Effector memory CD4-positive, alpha-beta T cell (primary cell): ENCODE results near the gene GADD45GIP1.

ENCODE experiments used
- DNase-seq, 3 donors: peaks; one replicate each; pipeline ENCODE4 v3.0.0-alpha.2; 2020
- H3K27ac ChIP-seq: 2 replicates; pipeline ENCODE4 v1.7.0; 2013; ENCODE audit warnings: mild to moderate bottlenecking, low read length, moderate library complexity; ENCODE audit not compliant: insufficient read depth, poor library complexity, severe bottlenecking
- H3K27me3 ChIP-seq: replicated peaks from 2 replicates; pipeline ENCODE4 v1.7.0; 2013; ENCODE audit warnings: mild to moderate bottlenecking, low read length; ENCODE audit not compliant: insufficient read depth, control insufficient read depth, poor library complexity, severe bottlenecking
- H3K36me3 ChIP-seq: 2 replicates; pipeline ENCODE4 v1.7.0; 2013; ENCODE audit warnings: mild to moderate bottlenecking, low read length, moderate library complexity; ENCODE audit not compliant: control insufficient read depth, insufficient read depth
- H3K4me1 ChIP-seq: 2 replicates; pipeline ENCODE4 v1.7.0; 2013; ENCODE audit warnings: low read length, mild to moderate bottlenecking; ENCODE audit not compliant: control insufficient read depth, insufficient read depth, poor library complexity, severe bottlenecking
- H3K4me3 ChIP-seq: 2 replicates; pipeline ENCODE4 v1.7.0; 2013; ENCODE audit warnings: low read length, low read depth, mild to moderate bottlenecking; ENCODE audit not compliant: insufficient read depth, poor library complexity, severe bottlenecking
- H3K9me3 ChIP-seq: 2 replicates; pipeline ENCODE4 v1.7.0; 2013; ENCODE audit warnings: mild to moderate bottlenecking, low read length, moderate library complexity; ENCODE audit not compliant: control insufficient read depth
- total RNA-seq, 3 donors: gene quantifications; one replicate each; lab custom pipeline; 2026; lab: John Stamatoyannopoulos, UW

GADD45GIP1 gene
- 11.8 to 26.5 (median 13.4) reads per million in 3 donors for total RNA-seq

- no peaks in the 10 kb centered on the region for H3K27me3 ChIP-seq
- peak; percentile 49 to 65 (median 63) for DNase-seq
- H3K9me3 ChIP-seq: no peaks in the 10 kb centered on the region
Observed at GRCh38 chr19:12956446-12957388, at the start of gene GADD45GIP1. GADD45GIP1 (minus strand) TSS chr19:12957223; CDS start chr19:12957212, 11 bp downstream.

DNA sequence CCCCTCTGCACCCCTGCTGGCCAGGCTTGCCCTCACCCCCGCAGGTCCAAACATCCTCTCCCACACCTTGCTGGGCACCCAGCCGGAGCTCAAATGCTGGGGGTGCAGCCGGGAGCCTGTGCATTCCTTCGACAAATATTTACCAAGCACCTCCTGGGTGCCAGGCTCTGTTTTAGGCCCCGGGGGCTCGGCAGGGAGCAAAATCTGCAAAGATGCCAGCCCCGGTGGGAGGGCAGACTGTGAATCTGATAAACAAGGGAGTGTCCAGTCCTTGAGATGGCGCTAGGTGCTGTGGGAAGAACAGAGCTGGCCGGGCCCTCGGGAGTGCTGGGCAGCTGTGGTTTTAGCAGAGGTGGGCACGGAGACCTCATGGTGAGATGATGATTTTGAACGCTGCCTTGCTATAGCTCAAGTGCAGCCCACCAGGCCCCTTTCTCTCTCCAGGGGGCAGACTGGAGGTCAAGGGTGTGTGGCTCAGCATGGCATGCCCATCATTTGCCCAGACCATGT, 48.9 kb upstream of the GADD45GIP1 start:
- H3K27ac ChIP-seq: no peak overlapping the region
- no peaks in the 10 kb centered on the region for H3K36me3 ChIP-seq
- H3K27me3 ChIP-seq: peaks cover 11% of the 10 kb centered on the region
- no peak overlapping the region for H3K4me3 ChIP-seq
- H3K9me3 ChIP-seq: no peaks in the 10 kb centered on the region
- DNase-seq: no peak
- no peaks in the 10 kb centered on the region for H3K4me1 ChIP-seq

More at GRCh38 chr19:12956446-12957388, at the start of gene GADD45GIP1:
- peak within 1 kb of the TSS; percentile 73 for H3K4me3 ChIP-seq
- H3K36me3 ChIP-seq: peaks cover 20% of the 10 kb centered on the region
- H3K4me1 ChIP-seq: peaks cover 7% of the 10 kb centered on the region
- H3K27ac ChIP-seq: peak within 1 kb of the TSS; percentile 64

- Histone ChIP-seq H3K27ac (no peak overlapping the region), H3K27me3 (peaks cover 9% of the 10 kb centered on the region), H3K9me3 (no peaks in the 10 kb centered on the region), H3K4me1 (no peaks in the 10 kb centered on the region), H3K36me3 (no peaks in the 10 kb centered on the region), H3K4me3 (no peak overlapping the region)
- DNase-seq: no peak
Observed at GRCh38 chr19:13005253-13005652, 48.2 kb upstream of the GADD45GIP1 start.

GRCh38 chr19:13004273-13004672, 47.2 kb upstream of the GADD45GIP1 start:
- no peak overlapping the region for H3K4me3 ChIP-seq
- DNase-seq: no peak
- no peak overlapping the region for H3K27ac ChIP-seq
- no peaks in the 10 kb centered on the region for H3K4me1 ChIP-seq
- H3K36me3 ChIP-seq: no peaks in the 10 kb centered on the region
- no peaks in the 10 kb centered on the region for H3K27me3 ChIP-seq
- H3K9me3 ChIP-seq: no peaks in the 10 kb centered on the region

DNA sequence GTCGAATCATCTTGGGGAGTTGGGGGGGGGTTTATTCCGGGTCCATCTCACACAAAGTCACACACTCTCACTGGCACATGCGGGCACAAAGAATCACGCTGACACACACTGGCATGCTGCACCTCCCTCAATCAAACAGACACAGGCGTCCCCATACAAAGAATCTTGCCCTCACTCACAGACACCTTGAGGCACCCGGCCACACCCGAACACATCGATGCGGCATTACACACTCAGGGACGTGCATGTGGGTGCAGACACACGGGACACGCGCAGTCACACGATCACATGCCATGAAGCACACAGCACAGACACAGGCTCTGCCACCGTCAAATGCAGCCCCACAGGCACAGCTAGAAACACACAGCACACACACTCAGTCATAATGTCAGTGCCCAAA, 46.1 kb upstream of the GADD45GIP1 start:
- H3K27ac ChIP-seq: no peak overlapping the region
- H3K4me3 ChIP-seq: no peak overlapping the region
- no peaks in the 10 kb centered on the region for H3K4me1 ChIP-seq
- no peaks in the 10 kb centered on the region for H3K36me3 ChIP-seq
- H3K27me3 ChIP-seq: no peaks in the 10 kb centered on the region
- H3K9me3 ChIP-seq: no peaks in the 10 kb centered on the region
- DNase-seq: no peak

DNA sequence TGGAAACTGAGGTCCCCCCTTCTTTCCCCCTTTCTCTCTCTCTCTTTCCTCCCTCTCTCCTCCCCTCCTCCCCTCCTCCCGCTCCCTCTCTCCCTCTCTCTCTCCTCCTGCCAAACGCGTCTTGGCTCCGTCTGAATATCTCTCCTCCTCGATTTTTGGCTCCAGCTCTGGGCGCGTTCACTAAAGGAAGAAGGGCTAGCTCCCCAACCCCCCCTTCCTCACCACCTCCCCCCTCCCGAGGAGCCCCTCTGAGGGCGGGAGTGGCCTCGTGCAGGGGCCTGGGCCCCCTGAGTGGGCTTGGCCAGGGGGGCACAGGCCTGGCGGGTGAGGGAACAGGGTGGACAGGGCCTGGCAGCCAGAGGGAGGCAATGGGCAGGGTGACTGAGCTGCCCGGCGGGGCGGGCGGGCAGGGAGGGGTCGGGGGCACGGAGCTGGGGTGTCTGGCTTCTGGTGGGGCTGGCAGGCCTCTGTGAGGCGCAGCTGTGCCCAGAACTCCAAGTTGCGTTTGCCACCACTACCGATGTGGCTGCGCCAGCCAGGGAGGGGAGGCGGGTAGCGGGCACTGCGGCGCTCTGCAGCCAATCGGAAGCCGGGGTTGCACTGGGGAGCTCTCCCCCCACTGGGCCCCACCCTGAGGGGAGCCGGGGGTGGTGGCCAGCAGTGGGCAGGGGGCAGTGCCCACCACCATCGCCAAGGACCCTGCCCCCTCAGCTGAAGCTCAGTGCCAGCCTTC, 45.3 kb upstream of the GADD45GIP1 start:
- Histone ChIP-seq H3K27ac (no peak overlapping the region), H3K4me1 (no peaks in the 10 kb centered on the region), H3K36me3 (no peaks in the 10 kb centered on the region), H3K4me3 (no peak overlapping the region), H3K9me3 (no peaks in the 10 kb centered on the region), H3K27me3 (no peaks in the 10 kb centered on the region)
- no peak for DNase-seq

DNA sequence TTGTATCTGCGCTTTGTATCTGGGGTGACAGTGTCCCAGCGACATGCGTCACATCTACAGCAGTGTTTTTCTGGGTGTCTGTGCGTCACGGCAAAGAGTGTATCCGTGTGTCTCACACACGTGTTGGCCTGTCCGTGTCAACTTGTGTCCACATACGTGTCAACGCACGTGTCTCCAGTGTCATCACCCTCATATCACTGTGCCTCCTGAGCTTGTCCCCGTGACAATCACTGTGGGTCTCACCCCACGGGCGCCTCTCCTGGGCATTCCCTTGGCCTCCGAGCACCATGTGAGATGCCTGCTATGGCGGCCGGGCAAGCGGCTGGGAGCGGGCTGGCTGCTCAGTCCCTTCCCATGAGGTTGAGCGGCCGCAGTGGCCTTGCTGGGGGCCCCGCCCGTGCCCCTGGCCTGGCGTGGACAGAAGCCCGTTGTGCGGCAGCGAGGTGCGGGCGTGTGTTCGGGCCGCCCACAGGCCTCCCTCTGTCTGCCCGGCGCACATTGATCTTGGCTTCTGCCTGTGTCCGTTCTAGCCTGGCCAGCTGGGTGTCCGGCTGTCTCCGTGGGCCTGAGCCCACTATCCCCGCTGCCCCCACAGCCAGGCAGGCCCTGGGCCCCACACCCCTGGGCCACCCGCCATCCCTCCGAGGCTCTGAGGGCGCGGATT, 44.6 kb upstream of the GADD45GIP1 start:
- H3K27me3 ChIP-seq: no peaks in the 10 kb centered on the region
- H3K9me3 ChIP-seq: no peaks in the 10 kb centered on the region
- no peaks in the 10 kb centered on the region for H3K4me1 ChIP-seq
- no peak overlapping the region for H3K27ac ChIP-seq
- no peaks in the 10 kb centered on the region for H3K36me3 ChIP-seq
- no peak for DNase-seq
- H3K4me3 ChIP-seq: no peak overlapping the region

DNA sequence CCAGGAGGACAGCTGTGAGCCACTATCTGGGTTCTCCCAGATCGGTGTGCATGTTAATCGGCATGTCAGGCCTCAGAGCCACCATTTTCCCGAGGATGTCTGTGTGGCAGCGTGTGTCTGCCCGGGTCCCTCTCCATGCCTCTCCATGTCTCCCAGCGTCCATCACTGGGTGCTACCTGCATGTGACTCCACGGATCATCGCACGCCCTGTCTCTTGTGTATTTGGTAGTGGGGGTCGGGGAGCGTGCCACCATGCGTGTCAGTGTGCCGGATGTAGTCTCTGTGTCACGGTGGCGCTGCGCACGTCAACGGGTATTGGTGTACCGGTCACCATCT, 44.1 kb upstream of the GADD45GIP1 start:
- Histone ChIP-seq H3K27me3 (no peaks in the 10 kb centered on the region), H3K36me3 (no peaks in the 10 kb centered on the region), H3K4me3 (no peak overlapping the region), H3K9me3 (no peaks in the 10 kb centered on the region), H3K4me1 (peaks cover 4% of the 10 kb centered on the region), H3K27ac (no peak overlapping the region)
- no peak for DNase-seq

DNA sequence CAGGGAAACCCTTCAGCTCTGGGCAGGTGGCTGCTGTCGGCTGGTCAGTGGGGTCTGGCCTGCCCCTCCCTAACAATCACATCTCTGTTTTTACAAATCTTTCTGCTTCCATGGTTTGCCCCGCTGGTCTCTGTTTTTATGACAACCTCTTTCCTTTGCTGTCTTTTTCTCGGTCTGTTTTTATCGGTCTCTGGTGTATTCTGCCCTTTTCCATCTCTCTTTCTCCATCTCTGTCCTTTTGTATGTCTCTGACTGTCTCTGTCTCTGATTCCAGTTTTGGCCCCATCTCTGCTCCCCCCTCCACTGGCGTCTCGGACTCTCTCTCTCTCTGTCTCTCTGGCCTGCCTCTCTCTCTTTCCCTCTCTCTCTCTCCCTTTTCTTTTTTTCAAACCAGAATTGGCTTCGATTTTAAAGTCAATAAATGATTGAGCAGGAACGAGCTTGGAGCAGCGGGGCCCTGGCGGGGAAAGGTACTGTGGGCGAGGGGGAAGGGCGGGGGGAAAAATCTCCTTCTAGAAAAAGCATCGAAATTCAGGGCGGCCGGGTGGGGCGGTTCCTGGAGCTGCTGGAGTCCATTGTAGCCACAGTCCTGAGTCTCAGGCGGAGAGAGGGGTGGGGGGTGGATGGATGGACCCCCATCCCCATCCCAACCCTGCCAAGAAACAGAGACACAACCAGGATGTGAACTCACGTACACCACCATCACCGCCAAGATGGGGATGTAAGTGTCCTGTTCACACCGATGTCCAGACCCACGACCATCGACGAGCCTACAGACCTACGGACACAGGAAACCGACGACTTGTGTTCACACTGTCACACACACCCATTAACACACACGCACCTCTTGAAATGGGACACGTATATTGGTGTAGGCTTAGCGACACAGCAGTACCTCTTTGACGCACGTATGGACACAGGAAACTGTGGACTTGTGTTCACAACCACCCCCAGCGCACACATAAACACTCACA, 41.2 kb upstream of the GADD45GIP1 start:
- Histone ChIP-seq H3K36me3 (no peaks in the 10 kb centered on the region), H3K4me3 (no peak overlapping the region), H3K9me3 (no peaks in the 10 kb centered on the region), H3K27me3 (no peaks in the 10 kb centered on the region), H3K27ac (no peak overlapping the region), H3K4me1 (peaks cover 10% of the 10 kb centered on the region)
- no peak for DNase-seq
